K562 (cell line): ENCODE data around the gene PDE1C. TPM values are rescaled to one million over a fixed set of nuclear protein-coding genes. Genes with fewer than 3 reads are reported as not detected.
"Not testable (repeated sequence)": the region's sequence is repeated elsewhere in the genome, so short reads cannot be mapped to it uniquely, and the experiment has no call there.

Source experiments
- ATAC-seq: fragments of 200-7000 bp; cut with Tn5 transposase; 3 replicates; pipeline ENCODE4 v1.9.1; 2020; ENCODE audit warnings: moderate library complexity
- BruUV-seq: library from RNA; stranded (reverse); fragments of 400-500 nt; replicated peaks from 2 replicates; lab custom pipeline; 2021; lab: Mats Ljungman, UMichigan
- CTCF ChIA-PET: fragments of 300-600 bp; formaldehyde crosslinking; extraction: SDS; loops from one replicate; lab custom pipeline; 2021; ENCODE audit warnings: low intra/inter-chr PET ratio; lab: Yijun Ruan, JAX
- POLR2A ChIA-PET: fragments of 300-600, 350-650 bp; sonication (Branson Sonifier 250); formaldehyde crosslinking; extraction: SDS; loops from one replicate; lab custom pipeline; 2021; ENCODE audit warnings: antibody characterized with exemption, inconsistent platforms; lab: Yijun Ruan, JAX
- DNase-seq, 4 experiments: peaks; one replicate each; pipeline versions ENCODE4 v3.0.0 to v3.0.0-alpha.2; 2011 to 2018; ENCODE audit warnings: low spot score in 3 of 4, mixed read lengths in 3 of 4; ENCODE audit errors: extremely low read depth in 1 of 4
- FAIRE-seq: peaks from 2 replicates; lab custom pipeline; 2011; peaks lifted over from hg19 to GRCh38; lab: Jason Lieb, UNC
- H2AFZ ChIP-seq: 2 replicates; pipeline ENCODE4 v1.6.0; 2011; ENCODE audit warnings: low read depth, low read length, control low read depth, inconsistent platforms
- H3K27ac ChIP-seq: fragments of 200-600 bp; 3 replicates; pipeline ENCODE4 v1.8.0; 2011; ENCODE audit warnings: low read depth, mild to moderate bottlenecking, control low read depth, inconsistent platforms, low read length, moderate library complexity, mixed read lengths; ENCODE audit errors: extremely low read depth
- H3K27me3 ChIP-seq, 2 experiments: fragments of 300-600 bp in 1 of 2; 2 replicates in 1 of 2; 3 replicates in 1 of 2; pipeline versions ENCODE4 v1.6.0 to v1.8.0; 2011; ENCODE audit warnings: inconsistent platforms in 2 of 2, low read length in 2 of 2, mild to moderate bottlenecking in 1 of 2, mixed read lengths in 1 of 2, moderate library complexity in 1 of 2; ENCODE audit not compliant: control insufficient read depth in 2 of 2, insufficient read depth in 2 of 2
- H3K36me3 ChIP-seq: fragments of 300-600 bp; 3 replicates; pipeline ENCODE4 v1.8.0; 2011; ENCODE audit warnings: mild to moderate bottlenecking, low read length, inconsistent platforms; ENCODE audit not compliant: control insufficient read depth, insufficient read depth
- H3K4me1 ChIP-seq, 2 experiments: fragments of 200-600 bp in 1 of 2; replicated peaks in 1 of 2; 2 replicates in 1 of 2; 3 replicates in 1 of 2; pipeline versions ENCODE4 v1.5.1 to v1.8.0; 2011; ENCODE audit warnings: inconsistent platforms in 2 of 2, low read length in 2 of 2, mild to moderate bottlenecking in 1 of 2, mixed read lengths in 1 of 2, moderate library complexity in 1 of 2; ENCODE audit not compliant: control insufficient read depth in 2 of 2, insufficient read depth in 2 of 2
- H3K4me2 ChIP-seq: 2 replicates; pipeline ENCODE4 v1.6.1; 2011; ENCODE audit warnings: low read length, control low read depth, inconsistent platforms, mixed read lengths; ENCODE audit not compliant: insufficient read depth
- H3K4me3 ChIP-seq: fragments of 200-600 bp; sonication (generic), shearing (Covaris generic); 2 replicates; pipeline ENCODE4 v1.5.1; 2016; ENCODE audit warnings: control low read depth, inconsistent platforms
- H3K79me2 ChIP-seq: fragments of 200-600 bp; 3 replicates; pipeline ENCODE4 v1.8.0; 2011; ENCODE audit warnings: low read length, inconsistent platforms; ENCODE audit not compliant: control insufficient read depth, insufficient read depth
- H3K9ac ChIP-seq, 2 experiments: 2 replicates each; pipeline versions ENCODE4 v1.6.0 to v1.6.1; 2011; ENCODE audit warnings: low read depth in 2 of 2, low read length in 2 of 2, control low read depth in 1 of 2, inconsistent platforms in 1 of 2, mild to moderate bottlenecking in 1 of 2, mixed read lengths in 1 of 2; ENCODE audit not compliant: insufficient read depth in 1 of 2
- H3K9me1 ChIP-seq: one replicate; pipeline ENCODE4 v1.6.0; 2011; ENCODE audit warnings: inconsistent platforms, mild to moderate bottlenecking, low read length, moderate library complexity; ENCODE audit not compliant: control insufficient read depth, insufficient read depth
- H3K9me3 ChIP-seq: replicated peaks from 2 replicates; pipeline ENCODE4 v1.5.1; 2011; ENCODE audit warnings: low read depth, low read length, inconsistent platforms; ENCODE audit not compliant: control insufficient read depth, insufficient read depth
- H4K20me1 ChIP-seq: replicated peaks from 2 replicates; pipeline ENCODE4 v1.6.1; 2011; ENCODE audit warnings: low read length, inconsistent platforms, mixed read lengths; ENCODE audit not compliant: control insufficient read depth, insufficient read depth
- DPF2 ChIP-seq: fragments of 450-650 bp; IDR thresholded peaks from 2 replicates; pipeline ENCODE4 v1.6.1; 2016
- TEAD2 ChIP-seq: fragments of 450-650 bp; IDR thresholded peaks from 2 replicates; pipeline ENCODE4 v1.6.1; 2016; ENCODE audit warnings: missing genetic modification characterization, control low read depth, missing compliant biosample characterization
- WGBS: fragments of 100-300 bp; shearing (Covaris generic); methylation state at CpG from one replicate; pipeline ENCODE4 v1.1.6; 2016; ENCODE audit warnings: low coverage, mixed read lengths; ENCODE audit not compliant: insufficient coverage; ENCODE audit errors: missing lambda C conversion rate; 5-methylcytosine and 5-hydroxymethylcytosine counted together
- in situ Hi-C: fragments of 300-500 bp; cut with MboI; formaldehyde crosslinking; loops from 4 replicates; pipeline ENCODE4 v1.15.0; 2018; ENCODE audit warnings: inconsistent platforms, mixed read lengths
- intact Hi-C: fragments of 100-400 bp; cut with micrococcal nuclease; formaldehyde crosslinking; loops from 2 replicates; pipeline ENCODE4 v1.14.2; 2022
- polyA plus RNA-seq, 8 experiments: library from polyadenylated mRNA; depleted of rRNA in 4 of 8; stranded (reverse) in 5 of 8; unstranded in 3 of 8; fragments of >200 nt; fragmentation: Nextera tagmentation in 2 of 8; fragmentation: Illumina TruSeq in 1 of 8; extraction: Ambion mirVana in 2 of 8; extraction: Trizol in 1 of 8; gene quantifications; 2 replicates each; pipeline versions ENCODE4 v1.2.1 to v1.2.3, GENCODE V29; 2011 to 2014; ENCODE audit warnings: inconsistent platforms in 1 of 8, missing spikeins in 1 of 8
- total RNA-seq, 7 experiments: library from RNA; depleted of rRNA in 6 of 7; stranded (reverse); fragments of >200 nt in 6 of 7; fragmentation: Illumina TruSeq in 2 of 7; extraction: Trizol in 2 of 7; gene quantifications; 2 replicates each; pipeline versions ENCODE4 v1.2.1 to v1.2.3, GENCODE V29; 2011 to 2021; ENCODE audit warnings: low replicate concordance in 1 of 7
- TF ChIP-seq, protein P1 (sequence below), 2 experiments: fragments of 450-650 bp; conservative IDR thresholded peaks; 2 replicates each; pipeline ENCODE4 v1.6.1; 2017; ENCODE audit warnings: mild to moderate bottlenecking in 2 of 2, moderate library complexity in 2 of 2
- TF ChIP-seq, protein P2 (sequence below), 3 experiments: fragments of 200-800 bp in 1 of 3; sonication (Bioruptor generic) in 1 of 3; sonication (generic) in 1 of 3; formaldehyde crosslinking in 1 of 3; IDR thresholded peaks; 2 replicates each; pipeline versions ENCODE4 v1.6.1 to v1.8.0; 2016 to 2022; ENCODE audit warnings: mild to moderate bottlenecking in 2 of 3, missing compliant biosample characterization in 2 of 3, missing genetic modification characterization in 2 of 3, missing genetic modification reagents in 1 of 3

PDE1C gene
- total and polyA plus RNA-seq, 9 of the 15 experiments (the other 6 are each of a cell fraction or from before 2014, with no cell fraction given): under 0.01 to 0.01 TPM; not detected in 7

DNA sequence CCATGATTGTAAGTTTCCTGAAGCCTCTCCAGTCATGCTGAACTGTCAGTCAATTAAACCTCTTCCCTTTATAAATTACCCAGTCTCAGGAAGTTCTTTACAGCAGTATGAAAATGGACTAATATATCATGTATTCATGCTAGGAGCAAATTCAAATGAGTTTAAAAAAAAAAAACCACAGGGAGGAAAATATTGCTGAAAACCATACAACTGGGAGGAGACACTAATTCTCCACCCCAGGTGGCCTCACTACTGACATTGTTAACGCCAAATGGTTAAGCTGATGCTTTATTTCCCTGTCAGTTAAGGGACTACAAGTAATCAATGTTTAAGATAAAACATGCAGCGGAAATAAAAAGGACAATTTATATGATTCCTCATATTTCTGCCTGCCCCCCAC is 55.1 kb downstream of the PDE1C start (continued):
- TF ChIP-seq, protein P1, sequence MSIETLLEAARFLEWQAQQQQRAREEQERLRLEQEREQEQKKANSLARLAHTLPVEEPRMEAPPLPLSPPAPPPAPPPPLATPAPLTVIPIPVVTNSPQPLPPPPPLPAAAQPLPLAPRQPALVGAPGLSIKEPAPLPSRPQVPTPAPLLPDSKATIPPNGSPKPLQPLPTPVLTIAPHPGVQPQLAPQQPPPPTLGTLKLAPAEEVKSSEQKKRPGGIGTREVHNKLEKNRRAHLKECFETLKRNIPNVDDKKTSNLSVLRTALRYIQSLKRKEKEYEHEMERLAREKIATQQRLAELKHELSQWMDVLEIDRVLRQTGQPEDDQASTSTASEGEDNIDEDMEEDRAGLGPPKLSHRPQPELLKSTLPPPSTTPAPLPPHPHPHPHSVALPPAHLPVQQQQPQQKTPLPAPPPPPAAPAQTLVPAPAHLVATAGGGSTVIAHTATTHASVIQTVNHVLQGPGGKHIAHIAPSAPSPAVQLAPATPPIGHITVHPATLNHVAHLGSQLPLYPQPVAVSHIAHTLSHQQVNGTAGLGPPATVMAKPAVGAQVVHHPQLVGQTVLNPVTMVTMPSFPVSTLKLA (conservative IDR thresholded peaks at IDR 0.05): no peak
- TF ChIP-seq, protein P2, sequence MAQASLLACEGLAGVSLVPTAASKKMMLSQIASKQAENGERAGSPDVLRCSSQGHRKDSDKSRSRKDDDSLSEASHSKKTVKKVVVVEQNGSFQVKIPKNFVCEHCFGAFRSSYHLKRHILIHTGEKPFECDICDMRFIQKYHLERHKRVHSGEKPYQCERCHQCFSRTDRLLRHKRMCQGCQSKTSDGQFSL (CRISPR knock-in tag; IDR thresholded peaks at IDR 0.05): no peak
- TF ChIP-seq, protein P2 (tag; IDR thresholded peaks at IDR 0.05): no peak
- TF ChIP-seq TEAD2 (tag) (no peak), DPF2 (no peak)

DNA sequence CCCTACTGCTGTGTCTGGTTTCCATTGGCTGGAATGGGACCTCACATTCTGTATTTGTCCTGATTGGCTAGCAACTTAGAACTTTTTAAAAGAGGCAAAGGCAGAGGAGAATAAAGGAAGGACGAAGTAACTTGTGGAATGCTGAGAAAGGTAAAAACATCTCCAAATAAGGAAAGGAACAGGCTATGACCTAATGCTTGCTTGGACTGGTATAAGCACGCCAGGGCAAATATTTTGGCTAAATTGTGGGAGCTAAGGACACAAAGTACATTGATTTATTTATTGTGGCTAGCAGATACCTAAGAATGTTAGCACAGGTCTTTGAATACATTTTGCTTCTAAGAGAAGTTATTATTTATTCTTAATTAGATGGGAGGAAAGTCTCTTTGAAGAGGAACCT is 56.7 kb downstream of the PDE1C start:
- in situ Hi-C loops, H2AFZ ChIP-seq, H3K27ac ChIP-seq: not testable (repeated sequence)

More for the DNA sequence above, 56.7 kb downstream of the PDE1C start:
- H3K4me3 ChIP-seq, H3K9me3 ChIP-seq, H3K79me2 ChIP-seq, FAIRE-seq, BruUV-seq, POLR2A ChIA-PET, intact Hi-C loops, H3K4me1 ChIP-seq, H3K27me3 ChIP-seq, ATAC-seq, DNase-seq, H3K9ac ChIP-seq, H3K36me3 ChIP-seq, H4K20me1 ChIP-seq, H3K4me2 ChIP-seq, H3K9me1 ChIP-seq, CTCF ChIA-PET: not testable (repeated sequence)
- 0% methylated on average over 2 of the region's 2 CpGs for WGBS
